ENCODE data around the gene ONECUT3. TPM values are rescaled to one million over a fixed set of nuclear protein-coding genes. Genes with fewer than 3 reads are reported as not detected.
A peak's percentile ranks its signal among the peaks of the same experiment; 100 is the strongest.
"Not testable (repeated sequence)": the region's sequence is repeated elsewhere in the genome, so short reads cannot be mapped to it uniquely, and the experiment has no call there.

ONECUT3 gene
- total and polyA plus RNA-seq, 8 donors = 0.06 to 0.08 (median 0.07) TPM; not detected in 2

GRCh38 chr19:1758231-1758577, 4.9 kb downstream of the ONECUT3 start:
- Histone ChIP-seq H3K36me3 (no peaks in the 10 kb centered on the region), H3K9me3 (no peaks in the 10 kb centered on the region), H3K27me3 (peaks cover 88 to 92% of the 10 kb centered on the region in 2 donors), H3K4me3 (no peak overlapping the region), H3K4me1 (peaks cover 0 to 25% of the 10 kb centered on the region in 2 donors), H3K27ac (no peak overlapping the region)
- TF ChIP-seq CTCF (IDR thresholded peaks at IDR 0.05) = no peak
- DNase-seq = peak in 1 of 4 donors; percentile 12
- intact Hi-C loops (cut with DNase I) = no loop called here
- ATAC-seq = no peak

- Histone ChIP-seq H3K4me1 (peaks cover 0 to 22% of the 10 kb centered on the region in 2 donors), H3K36me3 (no peaks in the 10 kb centered on the region), H3K9me3 (no peaks in the 10 kb centered on the region), H3K27ac (no peak overlapping the region), H3K27me3 (peaks cover 95 to 98% of the 10 kb centered on the region in 2 donors), H3K4me3 (no peak overlapping the region)
- DNase-seq (peak in 1 of 4 donors; percentile 12), ATAC-seq (no peak)
- no peak for TF ChIP-seq CTCF (IDR thresholded peaks at IDR 0.05)
- intact Hi-C loops (cut with DNase I) = no loop called here
These were observed 5.9 kb downstream of the ONECUT3 start for GRCh38 chr19:1758959-1759903.

- Histone ChIP-seq H3K36me3 (no peaks in the 10 kb centered on the region), H3K4me1 (peaks cover 0 to 17% of the 10 kb centered on the region in 2 donors), H3K27me3 (peaks cover 98 to 100% of the 10 kb centered on the region in 2 donors), H3K4me3 (no peak overlapping the region), H3K9me3 (no peaks in the 10 kb centered on the region), H3K27ac (no peak overlapping the region)
- intact Hi-C loops (cut with DNase I) = loop anchor here in 1 of 2 donors (10.0 kb wide), 1 partner anchor 75 kb away; no protein-coding TSS in a partner anchor
- ATAC-seq (no peak), DNase-seq (no peak)
- no peak for TF ChIP-seq CTCF (IDR thresholded peaks at IDR 0.05)
These were observed 6.7 kb downstream of the ONECUT3 start for GRCh38 chr19:1760020-1760419.

- ATAC-seq = not testable (repeated sequence)
These were observed 7.7 kb downstream of the ONECUT3 start for GRCh38 chr19:1760786-1761527.

GRCh38 chr19:1761528-1762242, 8.4 kb downstream of the ONECUT3 start:
- ATAC-seq (no peak), DNase-seq (no peak)
- H3K27ac ChIP-seq = no peak overlapping the region
- no peak for TF ChIP-seq CTCF (IDR thresholded peaks at IDR 0.05)
- H3K9me3 ChIP-seq = no peaks in the 10 kb centered on the region
- peaks cover 98 to 100% of the 10 kb centered on the region in 2 donors for H3K27me3 ChIP-seq
- intact Hi-C loops (cut with DNase I) = loop anchor here in 1 of 2 donors (10.0 kb wide), 1 partner anchor 77 kb away; no protein-coding TSS in a partner anchor
- peaks cover 0 to 9% of the 10 kb centered on the region in 2 donors for H3K4me1 ChIP-seq
- H3K36me3 ChIP-seq = no peaks in the 10 kb centered on the region
- H3K4me3 ChIP-seq = no peak overlapping the region

More at GRCh38 chr19:1760786-1761527, 7.7 kb downstream of the ONECUT3 start:
- H3K27me3 ChIP-seq = peaks cover 98 to 100% of the 10 kb centered on the region in 2 donors
- not testable (repeated sequence) for H3K27ac ChIP-seq, H3K36me3 ChIP-seq, H3K4me1 ChIP-seq, H3K4me3 ChIP-seq, H3K9me3 ChIP-seq
- intact Hi-C loops (cut with DNase I) = loop anchor here in 1 of 2 donors (10.0 kb wide), 1 partner anchor 76 kb away; no protein-coding TSS in a partner anchor
- peak in 1 of 4 donors; percentile 31 for DNase-seq

All from left lung (tissue), 10 donors.